Sigmoid colon (tissue), 4 donors: ENCODE measurements around the gene SSTR5.

Source experiments
- CTCF ChIP-seq, 4 experiments: fragments of 450-650 bp in 3 of 4; fragments of 200-600 bp in 1 of 4; IDR thresholded peaks; one replicate each; pipeline ENCODE4 v1.5.1; 2016 to 2019; ENCODE audit warnings: antibody characterized with exemption in 4 of 4, mild to moderate bottlenecking in 3 of 4, moderate library complexity in 2 of 4
- POLR2AphosphoS5 ChIP-seq, 4 donors: sonication (generic); formaldehyde crosslinking; IDR thresholded peaks; one replicate each; pipeline ENCODE4 v1.6.1; 2017; ENCODE audit warnings: antibody characterized with exemption in 4 of 4

GRCh38 chr16:1060416-1061340, 11.9 kb upstream of the SSTR5 start:
- no peak for TF ChIP-seq CTCF (IDR thresholded peaks at IDR 0.05)
- TF ChIP-seq POLR2AphosphoS5 (IDR thresholded peaks at IDR 0.05): no peak
